Measurements from ENCODE around the gene RNU1-3. TPM values are rescaled to one million over a fixed set of nuclear protein-coding genes. Genes with fewer than 3 reads are reported as not detected.
"Not testable (repeated sequence)": the region's sequence is repeated elsewhere in the genome, so short reads cannot be mapped to it uniquely, and the experiment has no call there.

The RNU1-3 gene
- total RNA-seq, 4 donors from 2014 or later = under 0.01 TPM; not detected in 1

DNA sequence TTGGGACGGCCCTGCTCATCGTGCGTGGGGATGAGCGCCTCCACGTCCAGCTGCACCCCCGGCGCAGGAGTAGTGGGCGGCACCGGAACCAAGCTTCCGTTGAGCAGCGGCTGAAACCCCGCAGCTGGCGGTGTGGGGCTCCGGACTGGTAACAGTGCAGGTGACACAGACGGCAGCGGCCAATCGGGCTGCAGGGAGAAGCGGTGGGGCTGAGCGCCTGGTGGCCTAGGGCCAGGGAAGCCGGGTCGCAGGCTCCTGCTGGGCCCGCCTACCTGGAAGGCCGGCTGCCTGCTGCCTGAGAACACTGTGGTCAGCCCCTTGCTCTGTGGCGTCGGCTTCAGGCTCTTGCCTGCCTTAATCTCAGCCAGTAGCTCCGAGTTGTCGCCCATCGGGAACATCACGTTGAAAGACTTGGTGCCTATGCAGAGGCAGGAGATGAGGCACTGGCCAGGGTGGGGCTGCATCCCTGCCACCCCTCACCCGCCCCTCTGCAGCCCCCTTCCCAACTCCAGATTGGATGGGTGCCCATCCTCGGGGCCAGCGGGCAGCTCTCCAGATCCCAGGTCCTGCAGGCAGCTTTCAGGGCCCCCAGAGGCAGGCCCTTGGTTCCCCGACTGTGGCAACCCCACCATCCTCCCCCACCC, 29.9 kb upstream of the RNU1-3 start:
- not testable (repeated sequence) for H3K27ac ChIP-seq, H3K9me3 ChIP-seq

DNA sequence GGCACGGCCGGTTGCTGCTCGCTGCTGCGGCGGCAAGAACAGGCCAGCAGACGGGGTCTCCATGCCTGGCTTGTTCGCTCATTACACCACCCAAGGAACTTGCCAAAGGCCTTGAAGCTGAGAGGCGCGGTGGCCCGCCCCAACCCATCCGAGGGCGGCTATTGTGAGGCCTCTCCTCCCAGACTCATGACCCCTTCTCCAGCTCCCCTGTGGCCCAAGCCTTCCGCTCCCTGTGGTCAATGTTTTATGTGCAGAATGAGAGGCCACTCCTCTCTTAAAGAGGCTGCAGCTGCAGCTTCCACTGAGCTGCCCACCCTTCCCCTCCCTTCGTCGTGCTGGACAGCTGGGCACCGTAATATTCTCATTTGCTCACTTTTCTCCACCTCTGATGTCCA, 27.6 kb upstream of the RNU1-3 start:
- H3K4me3 ChIP-seq, H3K4me1 ChIP-seq, H3K36me3 ChIP-seq, H3K27ac ChIP-seq, ATAC-seq, H3K9me3 ChIP-seq: not testable (repeated sequence)
- WGBS, 2 donors (ENCODE audit: low coverage in 1 of 2) = no CpG with 5 or more reads among the region's 16 CpGs
- peaks cover 23% of the 10 kb centered on the region for H3K27me3 ChIP-seq

More for the DNA sequence above, 29.9 kb upstream of the RNU1-3 start:
- no CpG with 5 or more reads among the region's 33 CpGs for WGBS, 2 donors (ENCODE audit: low coverage in 1 of 2)
- H3K36me3 ChIP-seq, H3K4me3 ChIP-seq, ATAC-seq, H3K4me1 ChIP-seq: not testable (repeated sequence)
- peaks cover 30% of the 10 kb centered on the region for H3K27me3 ChIP-seq

DNA sequence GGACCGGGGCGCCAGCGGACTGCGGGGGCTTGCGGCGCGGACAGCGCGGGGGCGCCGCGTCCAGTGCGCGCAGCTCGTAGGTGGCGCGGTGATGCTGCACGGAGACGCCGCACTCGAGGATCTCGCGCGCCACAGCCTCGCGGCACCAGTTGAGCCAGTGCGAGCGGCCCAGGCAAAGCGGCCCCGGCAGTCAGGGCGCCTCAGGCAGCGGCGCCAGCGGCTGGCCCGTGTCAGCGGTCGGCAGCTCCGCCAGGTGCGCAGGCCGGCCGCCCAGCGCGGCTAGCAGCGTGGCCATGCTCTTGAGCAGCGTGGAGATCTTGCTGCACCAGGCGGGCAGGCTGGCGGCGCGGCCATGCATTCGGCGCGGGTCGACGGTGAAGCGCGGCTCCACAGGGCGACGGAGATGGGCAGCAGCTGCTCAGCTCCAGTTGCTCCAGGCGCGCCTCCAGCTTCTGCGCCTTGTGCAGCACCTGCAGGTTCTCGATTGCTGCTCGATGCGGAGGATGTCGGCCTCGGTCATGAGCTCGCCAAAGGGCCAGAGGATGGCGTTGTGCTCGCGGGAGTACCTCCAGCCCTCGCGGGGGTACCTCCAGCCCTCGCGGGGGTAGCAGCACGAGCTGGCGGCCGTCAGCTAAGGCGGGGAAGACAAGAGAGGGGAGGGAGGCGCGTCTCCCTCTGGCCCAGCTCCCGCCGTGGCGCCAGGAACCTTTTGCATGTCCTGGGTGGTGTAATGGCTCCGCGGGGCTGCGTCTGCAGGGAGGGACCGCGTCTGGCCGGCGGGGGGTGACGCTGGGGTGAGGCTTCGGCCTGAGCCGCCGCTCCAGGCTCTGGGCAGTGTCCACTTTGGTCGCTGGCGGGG, 26.9 kb upstream of the RNU1-3 start:
- H3K4me1 ChIP-seq, H3K9me3 ChIP-seq, H3K27ac ChIP-seq, ATAC-seq, H3K36me3 ChIP-seq: not testable (repeated sequence)
- WGBS, 2 donors (ENCODE audit: low coverage in 1 of 2) = no CpG with 5 or more reads among the region's 96 CpGs
- Histone ChIP-seq H3K27me3 (peaks cover 22% of the 10 kb centered on the region), H3K4me3 (peak overlapping the region in 1 of 2 donors; percentile 6)

GRCh38 chr1:16692717-16693448, 26.1 kb upstream of the RNU1-3 start:
- not testable (repeated sequence) for ATAC-seq

GRCh38 chr1:16692283-16692682, 25.5 kb upstream of the RNU1-3 start:
- no CpG with 5 or more reads among the region's 39 CpGs for WGBS, 2 donors (ENCODE audit: low coverage in 1 of 2)
- not testable (repeated sequence) for ATAC-seq

More at GRCh38 chr1:16692717-16693448, 26.1 kb upstream of the RNU1-3 start:
- not testable (repeated sequence) for H3K9me3 ChIP-seq, H3K36me3 ChIP-seq, H3K4me1 ChIP-seq, H3K27ac ChIP-seq, H3K4me3 ChIP-seq
- peaks cover 18% of the 10 kb centered on the region for H3K27me3 ChIP-seq
- WGBS, 2 donors (ENCODE audit: low coverage in 1 of 2) = no CpG with 5 or more reads among the region's 79 CpGs

GRCh38 chr1:16690971-16691682, 24.4 kb upstream of the RNU1-3 start:
- H3K4me3 ChIP-seq, H3K36me3 ChIP-seq, ATAC-seq, H3K9me3 ChIP-seq, H3K4me1 ChIP-seq, H3K27ac ChIP-seq: not testable (repeated sequence)
- H3K27me3 ChIP-seq = peaks cover 16% of the 10 kb centered on the region
- no CpG with 5 or more reads among the region's 13 CpGs for WGBS, 2 donors (ENCODE audit: low coverage in 1 of 2)

More at GRCh38 chr1:16692283-16692682, 25.5 kb upstream of the RNU1-3 start:
- H3K4me1 ChIP-seq, H3K9me3 ChIP-seq, H3K27ac ChIP-seq, H3K36me3 ChIP-seq, H3K4me3 ChIP-seq: not testable (repeated sequence)
- H3K27me3 ChIP-seq = peaks cover 21% of the 10 kb centered on the region

DNA sequence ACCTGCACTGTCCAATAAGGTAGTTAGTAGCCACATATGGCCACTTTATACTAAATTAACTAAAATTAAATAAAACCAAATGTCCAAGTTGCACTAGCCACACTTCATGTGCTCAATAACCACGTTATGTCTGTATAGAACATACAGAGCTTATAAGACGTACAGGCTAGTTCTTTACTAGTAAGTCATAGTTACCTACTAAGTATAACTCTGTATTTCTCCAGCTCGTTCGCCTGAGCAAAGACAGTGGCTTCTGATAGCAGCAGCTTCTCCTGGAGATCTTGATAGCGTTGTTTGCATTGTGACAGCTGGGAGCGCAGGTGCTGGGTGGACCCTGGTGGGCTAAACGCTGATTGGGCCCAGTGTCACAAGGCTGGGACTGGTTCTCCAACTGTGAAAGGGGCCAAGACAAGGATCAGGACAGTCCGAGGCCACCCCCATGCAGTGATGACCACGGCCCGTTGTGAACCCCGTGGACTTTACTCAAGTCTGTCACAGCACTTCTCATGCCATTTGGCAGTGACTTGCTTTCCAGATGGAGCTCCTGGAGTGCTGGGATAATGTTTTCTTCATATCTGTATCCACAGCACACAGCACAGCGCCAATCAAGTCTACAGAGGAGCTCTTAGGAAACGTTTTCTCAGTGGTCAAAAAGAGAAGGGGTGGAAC, 20.5 kb upstream of the RNU1-3 start:
- not testable (repeated sequence) for H3K4me3 ChIP-seq, H3K4me1 ChIP-seq, H3K36me3 ChIP-seq, ATAC-seq, H3K27ac ChIP-seq, H3K9me3 ChIP-seq
- peaks cover 15% of the 10 kb centered on the region for H3K27me3 ChIP-seq
- 71 to 78% methylated on average over 7 to 13 of the region's 13 CpGs for WGBS, 2 donors (ENCODE audit: low coverage in 1 of 2)

DNA sequence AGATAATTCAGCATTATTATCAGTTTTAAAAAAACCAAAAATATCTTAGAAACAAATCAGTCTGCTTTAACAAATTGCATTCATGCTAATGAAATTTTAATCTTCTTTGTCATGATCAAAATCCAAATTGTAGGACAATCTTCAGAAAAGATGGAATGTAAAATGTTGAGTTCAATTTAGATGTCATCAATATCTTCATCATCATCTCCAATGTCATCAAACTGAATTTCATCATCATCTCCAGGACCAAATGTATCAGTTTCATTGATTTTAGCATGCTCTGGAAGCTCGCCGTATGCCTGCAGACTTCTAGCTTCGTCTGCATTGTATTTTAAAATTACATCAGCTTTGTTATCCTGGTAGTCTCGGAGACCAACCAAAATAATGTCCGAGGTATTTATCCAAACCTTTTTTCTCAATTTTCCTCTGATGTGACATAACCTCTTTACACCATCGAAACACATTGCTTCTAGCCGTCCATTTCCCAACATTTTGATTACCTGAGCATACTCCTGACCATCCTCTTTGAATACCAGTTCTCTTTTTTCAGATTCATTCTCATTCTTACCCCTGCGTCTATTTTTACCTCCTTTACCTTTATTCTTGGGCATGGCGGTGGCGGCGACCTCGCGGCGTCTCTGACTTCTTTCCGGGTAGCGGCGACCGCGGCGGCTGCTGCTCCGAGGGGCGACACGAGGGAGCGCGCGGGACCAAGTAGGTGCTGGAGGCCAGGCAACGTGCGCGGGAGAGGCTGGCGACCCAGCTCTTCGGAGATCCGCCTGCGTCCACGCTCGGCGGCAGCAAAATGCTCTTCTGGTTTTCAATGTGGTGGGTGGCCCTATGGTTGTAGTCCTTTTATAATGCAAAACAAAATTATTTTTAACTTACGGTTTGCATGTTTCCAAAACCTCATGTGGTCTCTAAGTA, 19.0 kb upstream of the RNU1-3 start:
- H3K36me3 ChIP-seq, H3K9me3 ChIP-seq, H3K27ac ChIP-seq, H3K4me1 ChIP-seq, ATAC-seq, H3K4me3 ChIP-seq: not testable (repeated sequence)
- H3K27me3 ChIP-seq = peaks cover 15% of the 10 kb centered on the region
- 28 to 44% methylated on average over 15 to 23 of the region's 37 CpGs for WGBS, 2 donors (ENCODE audit: low coverage in 1 of 2)

Data from gastroesophageal sphincter (tissue), 4 donors.